Measurements from ENCODE around the gene XIRP2. TPM values are rescaled to one million over a fixed set of nuclear protein-coding genes. Genes with fewer than 3 reads are reported as not detected.

The XIRP2 gene
- total and polyA plus RNA-seq, 2 of the 13 experiments (the other 11 are each of a cell fraction or from before 2014, with no cell fraction given): 0.04 to 0.05 TPM

DNA sequence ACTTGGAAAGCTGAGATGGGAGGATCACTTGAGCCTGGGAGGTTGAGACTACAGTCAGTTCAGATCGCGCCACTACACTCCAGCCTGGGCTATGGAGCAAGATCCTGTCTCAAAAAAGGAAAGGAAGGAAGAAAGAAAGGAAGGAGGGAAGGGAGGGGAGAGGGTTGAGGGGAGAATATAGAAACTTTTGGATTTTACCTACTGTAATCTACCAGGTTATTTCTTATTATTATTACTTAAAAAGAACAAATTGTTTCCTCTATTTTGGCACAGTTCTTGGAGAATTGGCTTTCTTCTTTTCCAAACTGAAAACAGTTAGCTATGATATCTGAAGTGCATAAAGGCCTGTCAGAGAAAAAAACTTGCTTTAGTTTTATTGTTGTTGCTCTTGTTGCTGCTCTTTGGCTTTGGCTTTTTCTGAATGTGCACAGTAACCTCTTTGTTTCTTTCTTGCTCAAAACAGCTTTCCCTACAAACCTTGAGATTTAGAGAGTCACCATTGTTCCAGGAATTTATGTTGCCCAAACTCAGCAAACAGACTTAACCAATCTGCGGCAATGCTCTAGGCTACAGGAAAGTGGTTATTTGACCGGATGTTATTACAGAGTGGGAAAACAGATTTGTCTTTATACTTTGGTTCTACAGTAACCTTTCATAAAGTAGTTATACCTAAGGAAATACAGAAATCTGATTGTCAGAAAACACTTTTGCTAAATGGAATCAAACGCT, 214.9 kb downstream of the XIRP2 start (continued):
- TF ChIP-seq KDM3A (CRISPR knock-in tag; IDR thresholded peaks at IDR 0.05; ENCODE audit: low read depth) (peak; percentile 63), NBN (conservative IDR thresholded peaks at IDR 0.05) (no peak), U2AF1 (optimal IDR thresholded peaks at IDR 0.05; ENCODE audit: low read depth, low read length) (no peak)
- TF ChIP-seq, protein P1, sequence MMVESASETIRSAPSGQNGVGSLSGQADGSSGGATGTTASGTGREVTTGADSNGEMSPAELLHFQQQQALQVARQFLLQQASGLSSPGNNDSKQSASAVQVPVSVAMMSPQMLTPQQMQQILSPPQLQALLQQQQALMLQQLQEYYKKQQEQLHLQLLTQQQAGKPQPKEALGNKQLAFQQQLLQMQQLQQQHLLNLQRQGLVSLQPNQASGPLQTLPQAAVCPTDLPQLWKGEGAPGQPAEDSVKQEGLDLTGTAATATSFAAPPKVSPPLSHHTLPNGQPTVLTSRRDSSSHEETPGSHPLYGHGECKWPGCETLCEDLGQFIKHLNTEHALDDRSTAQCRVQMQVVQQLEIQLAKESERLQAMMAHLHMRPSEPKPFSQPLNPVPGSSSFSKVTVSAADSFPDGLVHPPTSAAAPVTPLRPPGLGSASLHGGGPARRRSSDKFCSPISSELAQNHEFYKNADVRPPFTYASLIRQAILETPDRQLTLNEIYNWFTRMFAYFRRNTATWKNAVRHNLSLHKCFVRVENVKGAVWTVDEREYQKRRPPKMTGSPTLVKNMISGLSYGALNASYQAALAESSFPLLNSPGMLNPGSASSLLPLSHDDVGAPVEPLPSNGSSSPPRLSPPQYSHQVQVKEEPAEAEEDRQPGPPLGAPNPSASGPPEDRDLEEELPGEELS (CRISPR knock-in tag; IDR thresholded peaks at IDR 0.05): peak; percentile 97

DNA sequence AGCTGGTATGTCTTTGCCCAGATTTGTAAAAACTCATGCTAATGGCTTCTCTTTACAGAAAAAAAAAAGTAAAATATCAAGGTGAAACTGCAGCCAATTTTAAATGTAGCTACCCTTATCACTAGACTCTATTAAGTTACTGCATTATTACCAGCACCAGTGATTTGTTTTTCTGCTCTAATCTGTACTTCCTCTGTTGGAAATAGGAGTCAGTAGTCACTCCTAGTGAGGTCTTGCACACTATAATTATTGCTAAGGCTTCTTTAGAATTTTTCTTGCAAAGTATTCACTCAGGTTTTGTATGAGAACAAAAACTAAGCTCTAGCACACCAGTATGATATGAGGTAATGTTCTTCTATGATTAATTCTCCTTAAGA, 215.5 kb downstream of the XIRP2 start:
- in situ Hi-C loops (cut with HindIII; ENCODE audit: extremely low pct_ligation_motif_present, low pct_unique_long_range_greater_than_20kb): no loop called here
- FAIRE-seq (no peak), DNase-seq (ENCODE audit: low spot score) (no peak), ATAC-seq (peak; percentile 70)
- Histone ChIP-seq H3K9ac (ENCODE audit: insufficient read depth, low read depth, low read length) (peak overlapping the region; percentile 51), H3K79me2 (ENCODE audit: insufficient read depth, low read length) (no peaks in the 10 kb centered on the region), H2AFZ (ENCODE audit: low read length) (peak overlapping the region; percentile 1), H3K4me1 (ENCODE audit: insufficient read depth, low read length) (peaks cover 41% of the 10 kb centered on the region), H4K20me1 (ENCODE audit: insufficient read depth, low read length) (no peaks in the 10 kb centered on the region), H3K27me3 (ENCODE audit: control insufficient read depth in 1 of 2, insufficient read depth in 2 of 2, low read length in 2 of 2) (no peaks in the 10 kb centered on the region), H3K4me2 (ENCODE audit: low read depth, low read length) (peak overlapping the region; percentile 55), H3K36me3 (replicated peaks in 1 of 2; ENCODE audit: control insufficient read depth in 1 of 2, insufficient read depth in 2 of 2, low read length in 2 of 2) (no peaks in the 10 kb centered on the region), H3K27ac (ENCODE audit: extremely low read length, insufficient read depth, low read length) (peak overlapping the region; percentile 73), H3K4me3 (replicated peaks in 1 of 3; ENCODE audit: insufficient read depth in 1 of 3, low read depth in 2 of 3, low read length in 3 of 3) (peak overlapping the region in 2 of 3 experiments; percentile 8 to 28; a peak in 2 of 6 replicates), H3K9me3 (ENCODE audit: low read length) (peaks cover 21% of the 10 kb centered on the region)
- no TSS peak for BruUV-seq (replicated peaks)
- POLR2A ChIA-PET: interaction anchor here (0.9 kb wide), 1 partner anchor 37 kb away, joined by 3 read pairs; no protein-coding TSS in a partner anchor
- CTCF ChIA-PET (ENCODE audit: low intra/inter-chr PET ratio, low total read pairs): no interaction called here
- intact Hi-C loops (cut with micrococcal nuclease; ENCODE audit: unreplicated experiment): no loop called here
- TF ChIP-seq KLF16 (CRISPR knock-in tag; IDR thresholded peaks at IDR 0.05): no peak
- TF ChIP-seq SIX1 (CRISPR knock-in tag; IDR thresholded peaks at IDR 0.05; ENCODE audit: borderline replicate concordance): 0 out of 2 replicates have a peak, but pooled peaks have one; percentile 10
- no peak for TF ChIP-seq ZSCAN25 (CRISPR knock-in tag; IDR thresholded peaks at IDR 0.05)
- no peak for TF ChIP-seq KDM1A (CRISPR knock-in tag; IDR thresholded peaks at IDR 0.05)
- no peak for TF ChIP-seq ZKSCAN5 (CRISPR knock-in tag; IDR thresholded peaks at IDR 0.05)
- TF ChIP-seq KDM4B (CRISPR knock-in tag; IDR thresholded peaks at IDR 0.05): no peak
- no peak for TF ChIP-seq POLR2A (IDR thresholded peaks at IDR 0.05; ENCODE audit: insufficient read depth in 1 of 2, low read depth in 2 of 2, low read length in 2 of 2)
- TF ChIP-seq, protein P2, sequence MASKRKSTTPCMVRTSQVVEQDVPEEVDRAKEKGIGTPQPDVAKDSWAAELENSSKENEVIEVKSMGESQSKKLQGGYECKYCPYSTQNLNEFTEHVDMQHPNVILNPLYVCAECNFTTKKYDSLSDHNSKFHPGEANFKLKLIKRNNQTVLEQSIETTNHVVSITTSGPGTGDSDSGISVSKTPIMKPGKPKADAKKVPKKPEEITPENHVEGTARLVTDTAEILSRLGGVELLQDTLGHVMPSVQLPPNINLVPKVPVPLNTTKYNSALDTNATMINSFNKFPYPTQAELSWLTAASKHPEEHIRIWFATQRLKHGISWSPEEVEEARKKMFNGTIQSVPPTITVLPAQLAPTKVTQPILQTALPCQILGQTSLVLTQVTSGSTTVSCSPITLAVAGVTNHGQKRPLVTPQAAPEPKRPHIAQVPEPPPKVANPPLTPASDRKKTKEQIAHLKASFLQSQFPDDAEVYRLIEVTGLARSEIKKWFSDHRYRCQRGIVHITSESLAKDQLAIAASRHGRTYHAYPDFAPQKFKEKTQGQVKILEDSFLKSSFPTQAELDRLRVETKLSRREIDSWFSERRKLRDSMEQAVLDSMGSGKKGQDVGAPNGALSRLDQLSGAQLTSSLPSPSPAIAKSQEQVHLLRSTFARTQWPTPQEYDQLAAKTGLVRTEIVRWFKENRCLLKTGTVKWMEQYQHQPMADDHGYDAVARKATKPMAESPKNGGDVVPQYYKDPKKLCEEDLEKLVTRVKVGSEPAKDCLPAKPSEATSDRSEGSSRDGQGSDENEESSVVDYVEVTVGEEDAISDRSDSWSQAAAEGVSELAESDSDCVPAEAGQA (IDR thresholded peaks at IDR 0.05; ENCODE audit: low read depth): 0 out of 2 replicates have a peak, but pooled peaks have one; percentile 2
- TF ChIP-seq, protein P2 (CRISPR knock-in tag; IDR thresholded peaks at IDR 0.05; ENCODE audit: borderline replicate concordance): no peak
- TF ChIP-seq GFI1 (CRISPR knock-in tag; IDR thresholded peaks at IDR 0.05; ENCODE audit: borderline replicate concordance): peak; percentile 82; the same call in 1 of the 2 replicates
- no peak for TF ChIP-seq HHEX (CRISPR knock-in tag; IDR thresholded peaks at IDR 0.05)
- peak; percentile 89 for TF ChIP-seq ZNF317 (CRISPR knock-in tag; IDR thresholded peaks at IDR 0.05)
- TF ChIP-seq SRSF4 (IDR thresholded peaks at IDR 0.05; ENCODE audit: low read depth, low read length, poor library complexity, severe bottlenecking): no peak
